Left ventricle myocardium inferior (tissue), 1 donor: Measurements from ENCODE around the gene SLC1A4. TPM values are rescaled to one million over a fixed set of nuclear protein-coding genes. Genes with fewer than 3 reads are reported as not detected.
"Not testable (repeated sequence)": the region's sequence is repeated elsewhere in the genome, so short reads cannot be mapped to it uniquely, and the experiment has no call there.

Experiments used
- DNase-seq: peaks from one replicate; pipeline ENCODE4 v3.0.0-alpha.2; 2020
- H3K27ac ChIP-seq: fragments of 200-600 bp; replicated peaks from 2 replicates; pipeline ENCODE4 v1.8.0; 2021
- H3K27me3 ChIP-seq: fragments of 200-600 bp; 2 replicates; pipeline ENCODE4 v1.8.0; 2021; ENCODE audit warnings: low read depth
- H3K36me3 ChIP-seq: fragments of 200-600 bp; 2 replicates; pipeline ENCODE4 v1.8.0; 2021
- H3K4me1 ChIP-seq: fragments of 200-600 bp; 2 replicates; pipeline ENCODE4 v1.8.0; 2021
- H3K4me3 ChIP-seq: fragments of 200-600 bp; 2 replicates; pipeline ENCODE4 v1.8.0; 2021; ENCODE audit warnings: mild to moderate bottlenecking, moderate library complexity
- H3K9me3 ChIP-seq: fragments of 200-600 bp; replicated peaks from 2 replicates; pipeline ENCODE4 v1.8.0; 2021
- CTCF ChIP-seq: fragments of 200-600 bp; IDR thresholded peaks from 2 replicates; pipeline ENCODE4 v1.8.0; 2021; ENCODE audit warnings: antibody characterized with exemption, mild to moderate bottlenecking, borderline replicate concordance
- intact Hi-C: fragments of 100-400 bp; cut with micrococcal nuclease; formaldehyde crosslinking; loops from one replicate; pipeline ENCODE4 v1.11.0; 2022
- total RNA-seq: library from RNA; stranded (reverse); fragmentation: NEBNext Ultra II Directional; extraction: Animal tissue kit (Norgen Biotek cat#: 25700); gene quantifications from one replicate; pipeline ENCODE4 v1.2.1, GENCODE V29; 2021
- donor health status: DM: no; HTN: yes; CAD: no; lungs with severe emphysema.

Gene SLC1A4
- total RNA-seq, 1 donor from 2014 or later, result 13.2 TPM

GRCh38 chr2:64995041-64995440 is 5.8 kb downstream of the SLC1A4 start:
- Histone ChIP-seq H3K27ac (no peak overlapping the region), H3K4me1 (peaks cover 31% of the 10 kb centered on the region), H3K4me3 (no peak overlapping the region), H3K36me3 (no peaks in the 10 kb centered on the region), H3K9me3 (no peaks in the 10 kb centered on the region), H3K27me3 (no peaks in the 10 kb centered on the region)
- intact Hi-C loops, result no loop called here
- no peak for TF ChIP-seq CTCF
- DNase-seq, result no peak

- Histone ChIP-seq H3K4me1 (peaks cover 21% of the 10 kb centered on the region), H3K36me3 (no peaks in the 10 kb centered on the region), H3K27ac (no peak overlapping the region), H3K4me3 (no peak overlapping the region), H3K9me3 (no peaks in the 10 kb centered on the region), H3K27me3 (no peaks in the 10 kb centered on the region)
- no peak for TF ChIP-seq CTCF
- DNase-seq, result no peak
- intact Hi-C loops, result no loop called here
These were observed 7.7 kb downstream of the SLC1A4 start for GRCh38 chr2:64996871-64997307.

- peaks cover 21% of the 10 kb centered on the region for H3K4me1 ChIP-seq
- H3K9me3 ChIP-seq, result no peaks in the 10 kb centered on the region
- DNase-seq, result no peak
- H3K36me3 ChIP-seq, result no peaks in the 10 kb centered on the region
- H3K27ac ChIP-seq, result peak overlapping the region; percentile 69
- H3K27me3 ChIP-seq, result no peaks in the 10 kb centered on the region
- intact Hi-C loops, result no loop called here
- no peak for TF ChIP-seq CTCF
- H3K4me3 ChIP-seq, result no peak overlapping the region
These were observed 9.5 kb downstream of the SLC1A4 start for GRCh38 chr2:64998658-64999061.

GRCh38 chr2:64999754-65000153 is 10.6 kb downstream of the SLC1A4 start:
- no peak for DNase-seq
- intact Hi-C loops, result no loop called here
- no peaks in the 10 kb centered on the region for H3K9me3 ChIP-seq
- TF ChIP-seq CTCF, result no peak
- H3K27me3 ChIP-seq, result no peaks in the 10 kb centered on the region
- H3K27ac ChIP-seq, result peak overlapping the region; percentile 69
- H3K36me3 ChIP-seq, result no peaks in the 10 kb centered on the region
- no peak overlapping the region for H3K4me3 ChIP-seq
- H3K4me1 ChIP-seq, result peaks cover 21% of the 10 kb centered on the region

- Histone ChIP-seq H3K9me3 (no peaks in the 10 kb centered on the region), H3K36me3 (peaks cover 8% of the 10 kb centered on the region), H3K27ac (no peak overlapping the region), H3K27me3 (no peaks in the 10 kb centered on the region), H3K4me3 (no peak overlapping the region), H3K4me1 (peaks cover 21% of the 10 kb centered on the region)
- DNase-seq, result no peak
- intact Hi-C loops, result no loop called here
- TF ChIP-seq CTCF, result no peak
These were observed 11.4 kb downstream of the SLC1A4 start for GRCh38 chr2:65000644-65001043.

GRCh38 chr2:65003037-65003436 is 13.8 kb downstream of the SLC1A4 start:
- Histone ChIP-seq H3K4me1 (peaks cover 20% of the 10 kb centered on the region), H3K27me3 (no peaks in the 10 kb centered on the region), H3K9me3 (no peaks in the 10 kb centered on the region), H3K36me3 (peaks cover 11% of the 10 kb centered on the region), H3K27ac (no peak overlapping the region), H3K4me3 (no peak overlapping the region)
- TF ChIP-seq CTCF, result no peak
- intact Hi-C loops, result no loop called here
- DNase-seq, result no peak

GRCh38 chr2:65004232-65004631 is 15.0 kb downstream of the SLC1A4 start:
- H3K4me1 ChIP-seq, H3K9me3 ChIP-seq, H3K4me3 ChIP-seq, DNase-seq, H3K27me3 ChIP-seq, H3K27ac ChIP-seq, intact Hi-C loops: not testable (repeated sequence)
- H3K36me3 ChIP-seq, result peaks cover 11% of the 10 kb centered on the region
